Midbrain (tissue), 1 donor: ENCODE measurements around the gene TLE1.
"Not testable (repeated sequence)": the region's sequence is repeated elsewhere in the genome, so short reads cannot be mapped to it uniquely, and the experiment has no call there.

Source experiments
- DNase-seq: peaks from one replicate; lab custom pipeline; 2025; lab: John Stamatoyannopoulos, UW

TLE1 gene

GRCh38 chr9:81689343-81690175, at the start of gene TLE1:
TSS of gene TLE1 (minus strand) at chr9:81689547. CDS start at chr9:81688240, 1,307 bp downstream.
- DNase-seq = peak; percentile 97

- DNase-seq = no peak
Observed at GRCh38 chr9:81737871-81738507, 48.6 kb upstream of the TLE1 start.

- DNase-seq = not testable (repeated sequence)
Observed at GRCh38 chr9:81730498-81730897, 41.2 kb upstream of the TLE1 start.

- DNase-seq = no peak
Observed at GRCh38 chr9:81729135-81729534, 39.8 kb upstream of the TLE1 start.

GRCh38 chr9:81724242-81724889, 35.0 kb upstream of the TLE1 start:
- no peak for DNase-seq

GRCh38 chr9:81722277-81722676, 32.9 kb upstream of the TLE1 start:
- DNase-seq = no peak

GRCh38 chr9:81720450-81721086, 31.2 kb upstream of the TLE1 start:
- DNase-seq = no peak

GRCh38 chr9:81719972-81720371, 30.6 kb upstream of the TLE1 start:
- DNase-seq = no peak

- DNase-seq = no peak
Observed at GRCh38 chr9:81718244-81718643, 28.9 kb upstream of the TLE1 start.

- DNase-seq = peak; percentile 35
Observed at GRCh38 chr9:81717747-81718077, 28.4 kb upstream of the TLE1 start.

- DNase-seq = peak; percentile 35
Observed at GRCh38 chr9:81717061-81717746, 27.9 kb upstream of the TLE1 start.

- no peak for DNase-seq
Observed at GRCh38 chr9:81716409-81716808, 27.1 kb upstream of the TLE1 start.

- no peak for DNase-seq
Observed at GRCh38 chr9:81705578-81705977, 16.2 kb upstream of the TLE1 start.

GRCh38 chr9:81694541-81694940, 5.2 kb upstream of the TLE1 start:
- DNase-seq = no peak

GRCh38 chr9:81693671-81694378, 4.5 kb upstream of the TLE1 start:
- no peak for DNase-seq

- DNase-seq = no peak
Observed at GRCh38 chr9:81690251-81690851, 1.0 kb upstream of the TLE1 start.

GRCh38 chr9:81689093-81689342, 329 bp downstream of the TLE1 start:
- not testable (repeated sequence) for DNase-seq

- DNase-seq = not testable (repeated sequence)
Observed at GRCh38 chr9:81688262-81689092, 870 bp downstream of the TLE1 start.

GRCh38 chr9:81687521-81688261, 1.7 kb downstream of the TLE1 start:
- DNase-seq = no peak
